ENCODE data around the gene PDE3A.

- TF ChIP-seq POLR2AphosphoS5 (IDR thresholded peaks at IDR 0.05; ENCODE audit: borderline replicate concordance, low read depth, low read length), result no peak
- no peak for TF ChIP-seq EZH2 (IDR thresholded peaks at IDR 0.05)
- no peak for TF ChIP-seq FOXP2 (optimal IDR thresholded peaks at IDR 0.05; ENCODE audit: control extremely low read depth, extremely low read length, insufficient read depth)
Measured at GRCh38 chr12:20507711-20508110, 139.4 kb downstream of the PDE3A start.

All from SK-N-MC (cell line).